HG02884 (cell line): ENCODE results near the gene NEDD4L.
"Not testable (repeated sequence)": the region's sequence is repeated elsewhere in the genome, so short reads cannot be mapped to it uniquely, and the experiment has no call there.

Experiments
- ATAC-seq: cut with Tn5 transposase; IDR thresholded peaks from one replicate; pipeline ENCODE4 v1.9.1; 2021; ENCODE audit warnings: mild to moderate bottlenecking, moderate library complexity; ENCODE audit not compliant: unreplicated experiment

The NEDD4L gene

DNA sequence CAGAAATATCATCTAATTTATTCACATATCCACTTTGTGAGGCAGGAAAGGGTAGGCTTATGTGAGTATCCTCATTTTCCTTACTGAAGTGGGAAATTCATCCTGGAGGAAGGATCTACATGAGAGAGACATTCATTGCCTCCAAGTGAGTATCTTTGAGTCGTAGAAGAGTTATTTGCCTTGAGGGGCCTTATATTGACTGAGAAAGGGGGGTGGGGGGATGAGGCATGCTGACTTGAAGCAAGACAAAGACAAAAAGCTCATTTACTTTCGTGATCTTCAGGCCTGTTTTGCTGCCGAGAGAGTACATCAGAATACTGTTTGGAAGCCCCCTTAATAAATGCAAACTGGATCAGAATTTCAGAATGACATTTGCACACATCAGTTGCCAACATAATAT, 17.6 kb upstream of the NEDD4L start:
- ATAC-seq: no peak

DNA sequence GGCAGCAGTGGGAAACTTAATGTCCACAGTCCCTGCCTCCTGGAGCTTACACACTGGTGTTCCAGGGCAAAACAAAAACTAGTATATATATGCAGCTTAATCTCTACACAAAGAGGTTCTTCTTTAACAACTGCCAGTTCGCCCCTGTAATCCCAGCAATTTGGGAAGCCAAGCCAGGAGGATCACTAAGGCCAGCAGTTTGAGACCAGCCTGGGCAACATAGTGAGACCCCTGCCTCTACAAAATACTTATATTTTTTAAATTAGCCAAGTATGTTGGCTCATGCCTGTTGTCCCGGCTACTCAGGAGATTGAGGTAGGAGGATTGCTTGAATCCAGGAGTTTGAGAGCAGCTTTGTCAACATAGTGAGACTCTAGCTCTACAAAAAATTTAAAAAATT, 17.2 kb upstream of the NEDD4L start:
- no peak for ATAC-seq

DNA sequence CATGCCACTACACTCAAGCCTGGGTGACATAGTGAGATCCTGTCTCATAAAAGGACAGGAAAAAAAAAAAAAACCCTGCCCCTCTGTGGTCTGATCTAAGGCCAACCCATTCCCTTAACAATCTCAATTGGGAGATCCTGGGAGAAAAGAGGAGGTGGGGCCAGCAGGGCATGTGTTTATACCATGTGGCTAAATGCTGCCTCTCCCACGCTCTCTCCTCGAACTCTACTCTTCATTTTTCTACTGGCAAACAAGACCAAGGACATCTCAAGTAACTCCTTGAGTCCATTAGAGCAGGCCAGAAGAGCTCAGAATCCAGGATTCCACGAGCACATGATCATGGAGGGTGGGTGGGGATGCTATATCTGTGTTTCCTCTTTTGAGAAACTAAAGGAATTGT, 16.7 kb upstream of the NEDD4L start:
- ATAC-seq: no peak

DNA sequence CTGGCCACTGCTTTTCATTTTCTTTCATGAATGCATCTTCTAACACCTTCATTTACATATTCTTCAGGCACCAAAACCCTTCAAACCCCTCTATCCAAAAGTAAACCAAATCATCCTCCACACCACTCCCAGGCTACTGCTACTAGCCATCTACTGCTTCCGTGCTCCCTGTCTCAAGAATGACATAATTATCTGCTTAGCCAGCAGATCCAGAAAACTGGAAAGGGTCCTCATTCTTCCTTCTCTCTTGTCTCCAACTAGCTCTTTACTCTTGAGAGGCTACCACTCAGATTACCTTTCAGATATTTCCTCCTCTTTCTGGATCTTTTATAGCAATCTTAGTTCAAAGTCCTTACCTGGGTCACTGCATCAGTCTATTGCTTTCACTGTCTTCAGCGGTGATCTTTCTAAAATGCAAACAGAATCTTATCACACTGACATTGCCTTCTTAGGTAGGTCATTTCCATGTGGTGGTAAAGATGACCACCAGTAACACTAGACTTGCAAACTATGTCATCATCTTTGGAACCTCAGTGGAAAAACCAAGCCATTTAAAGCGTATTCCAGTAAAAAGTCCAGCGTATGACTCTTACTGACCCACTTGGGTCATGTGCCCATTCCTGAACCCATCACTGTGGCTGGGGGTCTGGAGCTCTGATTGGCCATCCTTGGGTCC, 15.8 kb upstream of the NEDD4L start:
- ATAC-seq: no peak

DNA sequence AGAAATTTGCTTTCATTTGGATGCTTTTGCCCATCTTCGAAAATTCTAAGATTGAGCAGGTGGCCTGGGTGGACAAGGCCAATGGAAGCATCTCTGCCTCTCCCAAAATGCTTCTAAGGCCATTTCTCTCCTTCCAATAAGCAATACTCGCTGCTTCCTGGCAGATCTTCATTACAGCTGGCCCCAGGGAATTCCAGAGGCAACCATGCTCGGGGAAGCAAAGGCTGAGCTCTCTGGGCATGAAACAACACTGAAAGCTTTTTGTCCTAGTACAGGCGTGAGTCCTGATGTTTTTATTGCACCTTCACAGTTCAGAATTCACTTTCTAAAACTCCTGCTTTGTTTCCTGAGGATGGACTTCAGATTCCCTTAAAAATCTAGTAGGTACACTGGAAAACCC, 11.8 kb upstream of the NEDD4L start:
- no peak for ATAC-seq

DNA sequence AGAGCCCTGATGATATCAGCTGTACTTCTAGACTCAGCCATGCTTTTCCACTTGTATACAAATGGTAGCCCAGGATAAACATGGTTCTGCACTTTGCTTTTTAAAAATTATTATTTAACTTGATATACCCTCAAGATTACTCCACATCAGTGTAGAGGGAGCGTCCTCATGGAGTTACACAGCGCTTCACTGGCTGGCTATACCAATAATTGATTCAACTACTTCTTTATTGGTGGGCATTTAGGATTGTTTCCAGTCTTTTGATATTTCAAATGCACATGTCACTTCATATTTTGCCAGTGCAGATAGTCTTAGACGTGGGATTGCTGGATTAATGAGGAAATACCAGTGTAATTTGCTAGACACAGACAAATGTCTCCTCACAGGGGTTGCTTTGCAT, 10.8 kb upstream of the NEDD4L start:
- no peak for ATAC-seq

DNA sequence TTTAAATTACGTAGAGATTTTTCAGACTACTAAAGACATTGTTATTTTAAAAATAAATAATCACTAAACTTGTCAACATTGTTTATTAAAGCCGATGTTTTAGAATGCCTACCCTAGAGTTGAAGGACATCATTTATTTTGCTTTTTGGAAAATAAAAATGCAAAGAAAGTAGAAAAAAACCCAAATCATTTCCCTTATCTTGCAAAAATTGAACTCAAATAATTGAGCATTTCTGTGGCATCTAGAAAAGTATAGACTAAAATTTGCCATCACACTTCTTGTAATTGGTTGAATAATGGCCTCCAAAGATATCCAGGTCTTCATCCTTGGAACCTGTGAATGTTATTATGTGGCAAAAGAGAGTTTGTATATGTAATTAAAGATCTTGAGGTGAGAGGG, 9.7 kb upstream of the NEDD4L start:
- ATAC-seq: no peak

DNA sequence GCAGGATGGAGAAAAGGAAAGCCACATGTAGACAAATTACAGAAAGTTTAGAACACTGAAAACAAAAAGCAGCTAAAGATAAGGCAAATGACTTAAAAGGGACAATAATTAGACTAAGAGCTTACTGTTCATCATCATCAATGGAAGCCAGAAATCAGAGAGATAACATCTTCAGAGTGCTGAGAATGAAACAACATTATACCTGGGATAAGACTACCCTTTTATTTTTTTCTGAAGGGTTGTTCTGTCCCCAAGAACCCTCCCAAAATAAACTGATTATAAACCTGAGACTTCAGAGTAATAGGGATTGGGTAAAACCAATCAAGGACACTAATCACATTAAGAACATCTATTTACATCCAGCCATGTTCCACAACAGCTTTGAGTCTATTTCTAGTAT, 6.9 kb upstream of the NEDD4L start:
- no peak for ATAC-seq

DNA sequence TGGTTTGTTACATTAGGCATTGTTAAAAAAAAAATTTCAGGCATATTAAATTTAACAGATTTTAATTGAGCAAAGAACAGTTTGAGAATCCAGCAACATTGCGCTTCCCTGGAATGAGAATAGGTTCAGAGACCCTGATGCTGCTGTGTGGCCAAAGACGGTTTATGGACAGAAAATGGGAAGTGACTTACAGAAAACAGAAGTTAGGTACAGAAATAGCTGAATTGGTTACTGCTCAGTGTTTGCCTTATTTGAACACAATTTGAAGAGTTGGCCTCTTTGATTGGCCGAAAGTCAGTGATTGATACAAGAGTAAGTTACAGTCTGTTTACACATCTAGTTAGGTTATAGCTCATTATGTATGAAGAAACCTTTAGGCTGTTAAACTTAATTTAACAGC, 6.0 kb upstream of the NEDD4L start:
- no peak for ATAC-seq

DNA sequence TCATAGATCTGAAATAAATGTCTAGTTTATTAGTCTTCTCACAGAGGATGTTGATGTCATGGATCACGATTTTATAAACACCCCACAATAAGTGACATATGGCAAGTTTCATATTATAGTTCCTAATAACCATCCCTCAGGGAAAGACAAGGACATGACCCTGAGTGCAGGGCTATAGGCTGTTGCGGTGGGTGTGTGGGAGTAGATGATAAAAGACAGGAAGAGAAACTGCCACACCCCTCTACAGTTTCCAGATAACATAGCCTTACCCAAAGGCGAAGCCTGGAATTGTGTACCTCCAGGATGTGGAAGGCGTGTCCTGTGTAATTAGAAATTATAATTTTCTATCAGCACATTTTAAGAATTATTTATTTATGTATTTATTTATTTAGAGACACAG, 2.4 kb upstream of the NEDD4L start:
- ATAC-seq: no peak

DNA sequence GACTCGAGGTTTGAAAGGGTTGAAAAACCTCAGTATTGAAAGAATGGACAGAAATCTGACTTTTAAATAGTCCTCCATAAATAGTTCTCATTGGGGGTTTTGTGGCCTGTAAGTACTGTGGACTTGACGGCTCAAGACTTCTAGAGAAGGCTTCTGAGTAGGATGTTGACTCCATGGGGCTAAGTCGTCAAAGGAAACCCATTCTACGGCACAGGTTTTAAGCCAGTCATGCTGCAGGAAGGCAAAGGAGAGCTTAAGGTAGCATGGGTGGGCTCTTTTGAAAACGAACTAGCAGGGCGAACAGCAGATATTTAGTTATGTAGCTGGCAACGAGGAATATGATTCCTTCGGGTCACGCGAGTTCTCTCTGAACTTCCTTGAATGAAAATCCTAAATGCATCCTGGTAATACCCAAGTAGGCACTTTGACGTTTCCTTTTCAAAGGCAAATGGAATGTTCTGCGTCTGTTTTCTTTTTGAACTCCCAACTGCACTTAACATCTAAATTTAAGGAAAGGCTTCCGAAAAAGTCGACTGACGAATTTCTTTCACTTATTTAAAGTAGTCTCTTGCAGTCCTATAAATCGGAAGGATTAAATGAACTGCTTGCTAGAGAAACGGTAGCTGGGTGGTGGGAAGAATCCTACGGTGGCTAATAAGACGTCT, 1.1 kb upstream of the NEDD4L start:
- ATAC-seq: no peak

DNA sequence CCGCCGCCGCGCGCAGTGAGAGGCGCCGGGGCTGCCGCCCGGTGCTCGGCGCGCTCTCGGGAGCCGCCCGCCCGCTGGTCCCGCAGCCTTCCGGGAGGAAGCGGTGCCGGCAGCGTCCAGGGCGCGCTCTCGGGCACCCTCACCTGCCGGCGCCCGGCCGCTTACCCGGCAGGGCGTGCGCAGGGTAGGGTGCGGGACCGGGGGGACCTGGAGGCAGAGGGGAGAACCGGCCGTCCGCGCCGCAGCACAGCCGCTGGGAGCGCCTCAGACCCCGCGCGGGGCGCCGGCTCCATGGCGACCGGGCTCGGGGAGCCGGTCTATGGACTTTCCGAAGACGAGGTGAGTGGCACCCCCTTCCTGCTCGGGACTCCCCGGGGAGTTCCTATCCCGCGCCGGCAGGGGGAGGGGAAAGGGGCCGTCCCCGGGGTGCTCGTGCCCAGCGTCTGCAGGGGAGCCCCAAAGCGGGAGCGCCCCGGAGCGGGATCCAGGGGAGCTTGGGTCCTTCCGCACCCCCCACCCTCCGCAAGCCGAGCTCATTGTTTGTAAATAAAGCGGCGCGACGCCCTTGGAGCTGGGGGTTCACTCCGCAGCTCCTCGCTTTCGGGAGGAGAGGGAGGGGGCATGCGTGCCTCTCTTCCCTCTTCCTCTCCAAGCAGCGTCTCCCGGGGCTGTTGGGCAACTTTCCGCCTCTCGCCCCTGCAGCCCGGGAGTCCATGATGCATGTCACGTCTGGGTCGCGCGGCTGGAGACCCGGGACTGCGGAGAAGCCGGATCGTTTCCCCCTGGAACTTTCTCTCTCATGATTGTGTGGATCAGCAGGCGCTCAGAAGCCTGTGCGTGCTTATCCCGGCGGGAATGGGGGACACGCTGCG, 580 bp downstream of the NEDD4L start:
- ATAC-seq: peak; percentile 31

DNA sequence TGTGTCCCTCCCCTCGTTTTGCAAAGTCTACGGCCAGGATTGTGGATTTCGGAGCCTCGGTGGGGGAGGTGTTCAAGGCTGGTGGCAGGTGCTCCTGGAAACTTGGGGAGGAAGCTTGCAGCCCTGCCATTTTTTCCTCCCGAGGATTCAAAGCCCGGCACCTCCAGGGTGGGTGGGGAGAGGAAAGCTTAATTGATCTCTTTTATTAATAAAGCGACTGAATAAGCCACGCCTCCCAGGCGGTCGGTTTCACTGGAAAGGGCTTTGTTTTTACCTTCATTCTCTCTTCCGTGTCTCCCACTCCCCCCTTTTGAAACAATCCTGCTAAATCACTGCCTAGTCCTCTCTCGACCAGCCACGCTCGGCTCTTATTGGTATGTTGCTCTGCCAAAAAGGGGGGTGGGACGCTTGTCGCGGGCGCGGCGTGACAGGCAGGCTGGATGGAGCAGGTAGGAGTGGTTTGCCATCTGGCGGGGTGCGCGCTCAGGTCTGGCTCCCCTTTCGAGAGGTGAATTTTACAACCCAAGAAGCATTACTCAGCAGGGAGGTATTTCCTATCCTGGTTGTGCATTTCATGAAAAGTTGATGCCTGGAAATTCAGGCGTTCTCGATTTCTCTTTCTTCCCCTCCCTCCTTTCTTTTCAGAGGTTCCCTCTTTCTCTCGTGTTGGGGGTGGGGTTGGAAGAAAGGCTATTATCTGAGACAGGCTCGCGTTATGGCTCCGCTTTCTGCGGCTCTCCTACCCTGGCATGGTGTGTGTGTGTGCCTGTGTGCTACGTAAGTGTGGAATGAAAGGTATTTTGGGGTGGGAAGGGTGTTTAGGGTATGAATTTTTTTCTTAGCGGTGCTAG, 1.4 kb downstream of the NEDD4L start:
- no peak for ATAC-seq

DNA sequence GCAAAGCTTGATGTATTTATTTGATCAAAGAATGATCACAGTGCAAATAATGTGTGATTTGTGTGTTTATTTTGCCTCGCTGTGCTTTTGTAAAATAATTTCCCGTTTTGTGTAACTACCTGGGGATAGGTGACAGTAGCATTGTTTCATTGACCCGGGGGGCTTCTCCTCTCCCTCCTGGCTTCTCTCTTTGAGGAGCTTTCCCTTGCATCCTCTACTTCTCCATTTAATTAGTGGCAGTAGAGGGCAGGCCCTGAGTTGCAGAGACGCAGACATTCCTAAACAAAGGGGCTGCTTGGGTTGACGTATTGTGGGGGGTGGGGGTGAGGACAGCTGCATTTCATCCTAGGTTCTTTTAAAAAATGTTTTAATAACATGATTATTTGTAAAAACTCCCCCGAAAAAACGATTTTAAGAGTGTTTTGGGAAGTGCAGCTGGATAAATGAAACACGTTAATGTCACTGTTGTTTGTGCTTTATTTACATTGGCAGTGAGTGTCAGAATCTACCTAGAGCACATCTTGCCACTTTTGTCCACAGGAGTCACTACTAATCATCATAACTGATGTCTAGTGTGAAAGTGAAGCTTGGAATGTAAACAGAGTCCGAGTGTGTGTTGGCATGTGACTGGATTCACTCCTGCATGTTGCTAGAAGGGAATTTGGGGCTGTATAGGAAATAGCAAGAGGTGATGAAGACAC, 2.2 kb downstream of the NEDD4L start:
- no peak for ATAC-seq

DNA sequence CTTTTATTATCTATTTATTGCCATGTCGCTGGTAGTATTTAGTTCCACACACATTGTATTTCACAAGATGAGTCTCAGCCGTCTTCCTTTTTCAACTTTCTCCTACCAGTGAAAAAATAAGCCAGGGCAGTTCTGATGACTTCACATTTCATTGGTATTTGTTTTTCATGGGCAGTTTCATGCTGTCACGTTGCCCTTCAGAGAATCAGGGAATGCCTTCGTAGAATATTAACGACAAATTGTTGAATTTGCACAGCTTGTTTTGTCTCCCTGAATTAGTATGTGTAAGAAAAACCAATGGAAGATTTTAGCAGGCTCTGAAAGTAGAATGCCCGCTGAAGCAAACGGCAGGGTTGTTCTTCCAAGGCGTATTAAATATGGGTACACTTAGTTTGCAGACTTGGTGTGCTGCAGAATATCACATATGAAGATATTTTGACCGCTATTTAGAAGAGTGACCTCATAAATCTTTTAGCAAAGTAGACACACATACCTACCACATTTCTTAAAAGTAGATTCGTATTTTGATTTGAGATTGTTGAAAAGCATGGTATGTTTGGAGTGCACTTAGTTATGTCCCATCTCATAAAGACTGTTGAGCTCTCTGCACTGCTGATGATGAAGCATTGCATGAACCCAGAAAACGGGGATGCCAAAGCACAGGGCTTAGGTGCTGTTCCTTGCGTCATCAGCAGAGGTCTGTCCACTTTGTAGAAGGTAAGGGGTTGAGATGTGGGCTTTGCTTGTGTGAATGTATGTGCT, 2.9 kb downstream of the NEDD4L start:
- ATAC-seq: no peak

DNA sequence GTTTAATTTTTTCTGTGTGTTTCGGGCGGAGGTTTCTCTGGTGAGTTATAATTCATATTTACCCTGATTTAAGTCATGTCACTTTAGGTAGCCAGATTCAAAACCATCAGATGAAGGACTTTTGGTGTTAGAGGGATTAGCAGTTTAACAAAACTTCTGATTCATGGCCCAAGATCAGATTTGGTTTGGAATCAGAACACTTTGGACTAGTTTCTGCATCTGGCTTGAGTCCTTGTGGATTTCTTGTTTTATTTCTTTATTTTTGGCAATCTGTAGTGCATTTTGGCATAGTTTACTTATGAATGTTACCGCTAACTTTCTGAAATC, 3.5 kb downstream of the NEDD4L start:
- no peak for ATAC-seq

DNA sequence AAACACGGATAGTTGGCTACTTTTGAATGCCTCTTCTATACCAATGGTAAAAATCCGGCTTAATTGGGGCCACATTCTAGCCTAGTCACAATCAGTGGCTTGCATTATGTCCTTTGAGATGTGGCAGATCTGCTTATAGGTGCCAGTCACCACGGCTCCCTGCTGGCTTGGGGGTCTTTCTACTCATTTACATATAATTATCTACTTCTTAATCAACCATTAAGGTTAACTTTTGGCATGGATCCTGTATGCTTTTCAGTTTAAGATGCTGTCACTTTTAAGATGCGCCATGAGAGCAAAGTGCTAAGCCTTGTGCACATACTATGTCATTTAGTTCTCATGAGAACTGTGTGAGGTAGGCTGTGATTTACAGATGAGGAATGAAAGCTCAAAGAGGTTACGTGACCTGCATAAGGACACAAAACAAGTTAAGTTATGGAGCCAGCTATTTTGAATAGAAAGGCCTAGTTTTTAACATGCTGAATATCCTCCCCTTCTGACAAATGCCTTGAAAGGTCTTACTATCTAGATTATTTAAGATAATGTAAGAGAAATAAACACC, 4.1 kb downstream of the NEDD4L start:
- ATAC-seq: no peak

DNA sequence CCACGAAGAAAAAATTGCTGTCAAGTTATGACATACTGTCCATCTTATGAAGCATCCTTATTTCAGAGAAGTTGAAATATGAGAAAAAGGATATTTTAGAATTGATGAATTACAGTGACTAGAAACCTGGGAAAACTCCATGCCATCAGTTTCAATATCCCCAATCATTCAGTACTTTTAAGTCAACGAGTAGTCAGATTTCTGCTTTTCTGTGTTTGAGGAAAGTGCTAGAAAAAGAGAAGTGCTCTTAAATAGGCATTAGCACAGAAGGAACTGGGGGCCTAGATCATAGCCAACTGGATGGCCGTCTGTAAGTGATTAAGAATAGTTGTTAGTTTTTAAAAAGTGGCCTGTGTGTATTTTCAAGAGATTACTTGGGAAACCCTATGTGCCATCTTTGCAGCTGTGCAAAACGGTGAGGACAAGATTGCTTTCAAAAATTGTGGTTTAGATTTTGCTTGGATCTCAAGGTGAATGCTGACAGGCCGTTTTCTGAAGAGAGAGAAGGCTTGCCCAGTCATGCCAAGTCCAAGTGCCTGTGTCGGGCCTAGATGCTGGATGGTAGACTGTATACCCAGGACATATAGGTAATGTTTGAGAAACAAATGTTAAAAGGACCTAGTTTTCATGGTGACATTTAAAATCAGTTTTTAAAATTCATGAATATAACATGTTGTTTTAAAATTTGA, 5.1 kb downstream of the NEDD4L start:
- ATAC-seq: no peak

DNA sequence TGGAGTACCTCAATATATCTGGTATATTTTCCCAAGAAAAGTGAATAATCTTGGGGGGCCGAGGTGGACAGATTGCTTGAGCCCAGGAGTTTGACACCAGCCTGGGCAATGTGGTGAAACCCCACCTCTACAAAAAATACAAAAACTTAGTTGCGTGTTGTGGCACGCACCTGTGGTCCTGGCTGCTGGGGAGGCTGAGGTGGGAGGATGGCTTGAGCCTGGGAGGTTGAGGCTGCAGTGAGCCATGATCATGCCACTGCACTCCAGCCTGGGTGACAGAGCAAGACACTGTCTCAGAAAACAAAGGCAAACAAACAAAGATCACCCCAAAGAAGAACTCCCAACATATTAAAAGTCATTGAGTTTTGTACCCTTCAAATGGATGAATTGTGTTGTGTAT, 6.9 kb downstream of the NEDD4L start:
- not testable (repeated sequence) for ATAC-seq
